Activated CD4-positive, alpha-beta T cell treated with anti-CD3 and anti-CD28 coated beads for 1 hour (primary cell): ENCODE measurements around the gene IGLL5.
A peak's percentile ranks its signal among the peaks of the same experiment; 100 is the strongest.

Experiments
- DNase-seq: peaks from one replicate; pipeline ENCODE4 v3.0.0-alpha.2; 2020

IGLL5 gene

GRCh38 chr22:22940961-22941605 lies 53.5 kb downstream of the IGLL5 start:
- DNase-seq: no peak

- DNase-seq: no peak
These were observed 54.4 kb downstream of the IGLL5 start for GRCh38 chr22:22941831-22942510.

- DNase-seq: peak; percentile 56
These were observed 55.1 kb downstream of the IGLL5 start for GRCh38 chr22:22942511-22943329.

GRCh38 chr22:22943521-22944267 lies 56.1 kb downstream of the IGLL5 start:
- peak; percentile 0 for DNase-seq

GRCh38 chr22:22944268-22944985 lies 56.8 kb downstream of the IGLL5 start:
- DNase-seq: no peak

GRCh38 chr22:22945195-22945594 lies 57.6 kb downstream of the IGLL5 start:
- DNase-seq: no peak
